IMR-90 (cell line): ENCODE measurements around the gene ATP11B. TPM values are rescaled to one million over a fixed set of nuclear protein-coding genes. Genes with fewer than 3 reads are reported as not detected.

Source experiments
- ATAC-seq: fragments of 200-7000 bp; cut with Tn5 transposase; 2 replicates; pipeline ENCODE4 v1.9.1; 2020; ENCODE audit warnings: low read depth, mild to moderate bottlenecking, moderate library complexity
- BruUV-seq: library from RNA; stranded (reverse); fragments of 400-500 nt; replicated peaks from 2 replicates; lab custom pipeline; 2021; lab: Mats Ljungman, UMichigan
- CTCF ChIA-PET: fragments of 300-600 bp; formaldehyde crosslinking; extraction: SDS; loops from one replicate; lab custom pipeline; 2021; ENCODE audit warnings: antibody characterized with exemption; lab: Yijun Ruan, JAX
- POLR2A ChIA-PET: fragments of 300-600 bp; sonication (Branson Sonifier 250); formaldehyde crosslinking; loops from one replicate; lab custom pipeline; 2022; ENCODE audit warnings: antibody characterized with exemption; ENCODE audit not compliant: unreplicated experiment; lab: Charles Lee
- DNase-seq: peaks from one replicate; pipeline ENCODE4 v3.0.0; 2013
- H2AFZ ChIP-seq: replicated peaks from 2 replicates; pipeline ENCODE3; 2013; ENCODE audit warnings: low read length, mild to moderate bottlenecking; ENCODE audit not compliant: poor library complexity
- H2AK5ac ChIP-seq: 2 replicates; pipeline ENCODE4 v1.6.1; 2013; ENCODE audit warnings: low read depth, low read length, inconsistent platforms
- H2AK9ac ChIP-seq: replicated peaks from 2 replicates; pipeline ENCODE3; 2013; ENCODE audit warnings: mild to moderate bottlenecking, low read depth, low read length, moderate library complexity; ENCODE audit not compliant: poor library complexity
- H2BK120ac ChIP-seq: 2 replicates; pipeline ENCODE4 v1.6.1; 2013; ENCODE audit warnings: low read depth, low read length, inconsistent platforms
- H2BK15ac ChIP-seq: 3 replicates; pipeline ENCODE4 v1.6.1; 2013; ENCODE audit warnings: low read depth, low read length, inconsistent platforms
- H2BK20ac ChIP-seq: 2 replicates; pipeline ENCODE4 v1.6.1; 2013; ENCODE audit warnings: low read depth, mild to moderate bottlenecking, inconsistent platforms, low read length, moderate library complexity
- H2BK5ac ChIP-seq: 2 replicates; pipeline ENCODE4 v1.6.1; 2013; ENCODE audit warnings: mild to moderate bottlenecking, low read depth, low read length, inconsistent platforms; ENCODE audit not compliant: poor library complexity, severe bottlenecking
- H3K14ac ChIP-seq: replicated peaks from 2 replicates; pipeline ENCODE4 v1.6.1; 2013; ENCODE audit warnings: low read depth, low read length, inconsistent platforms
- H3K18ac ChIP-seq: 2 replicates; pipeline ENCODE4 v1.6.1; 2013; ENCODE audit warnings: low read depth, low read length, control low read depth
- H3K23ac ChIP-seq: 2 replicates; pipeline ENCODE4 v1.6.1; 2013; ENCODE audit warnings: low read depth, low read length, inconsistent platforms
- H3K27ac ChIP-seq: 2 replicates; pipeline ENCODE4 v1.5.1; 2013; ENCODE audit warnings: mild to moderate bottlenecking, control low read depth, low read length; ENCODE audit not compliant: insufficient read depth
- H3K27me3 ChIP-seq: 2 replicates; pipeline ENCODE4 v1.6.1; 2013; ENCODE audit warnings: low read length; ENCODE audit not compliant: control insufficient read depth, insufficient read depth
- H3K36me3 ChIP-seq: 2 replicates; pipeline ENCODE4 v1.6.1; 2013; ENCODE audit warnings: low read length, mixed read lengths; ENCODE audit not compliant: control insufficient read depth, insufficient read depth
- H3K4ac ChIP-seq: 2 replicates; pipeline ENCODE4 v1.6.1; 2013; ENCODE audit warnings: low read depth, low read length, inconsistent platforms
- H3K4me1 ChIP-seq: 2 replicates; pipeline ENCODE4 v1.6.1; 2013; ENCODE audit warnings: low read length, mixed read lengths; ENCODE audit not compliant: control insufficient read depth, insufficient read depth
- H3K4me2 ChIP-seq: 2 replicates; pipeline ENCODE4 v1.6.1; 2013; ENCODE audit warnings: low read depth, mild to moderate bottlenecking, control low read depth, low read length, moderate library complexity
- H3K4me3 ChIP-seq: 2 replicates; pipeline ENCODE4 v1.5.1; 2013; ENCODE audit warnings: low read depth, mild to moderate bottlenecking, control low read depth, low read length, moderate library complexity; ENCODE audit not compliant: insufficient read depth
- H3K56ac ChIP-seq: 2 replicates; pipeline ENCODE4 v1.6.1; 2013; ENCODE audit warnings: low read length, inconsistent platforms; ENCODE audit not compliant: insufficient read depth; ENCODE audit errors: extremely low read depth
- H3K79me1 ChIP-seq, 2 experiments: 2 replicates each; pipeline ENCODE4 v1.6.1; 2013; ENCODE audit warnings: low read length in 2 of 2, inconsistent platforms in 1 of 2, low read depth in 1 of 2
- H3K9ac ChIP-seq: 2 replicates; pipeline ENCODE4 v1.6.1; 2013; ENCODE audit warnings: low read depth, low read length, control low read depth
- H3K9me1 ChIP-seq: 2 replicates; pipeline ENCODE4 v1.6.1; 2013; ENCODE audit warnings: low read length, inconsistent platforms; ENCODE audit not compliant: insufficient read depth
- H3K9me3 ChIP-seq: 2 replicates; pipeline ENCODE4 v1.6.1; 2013; ENCODE audit warnings: low read length; ENCODE audit not compliant: control insufficient read depth, insufficient read depth
- H4K20me1 ChIP-seq: 2 replicates; pipeline ENCODE4 v1.6.1; 2013; ENCODE audit warnings: low read length, inconsistent platforms; ENCODE audit not compliant: insufficient read depth
- H4K5ac ChIP-seq: 2 replicates; pipeline ENCODE4 v1.6.1; 2013; ENCODE audit warnings: mild to moderate bottlenecking, low read depth, low read length, control low read depth
- H4K8ac ChIP-seq, 2 experiments: 2 replicates each; pipeline ENCODE4 v1.6.1; 2013; ENCODE audit warnings: low read depth in 2 of 2, low read length in 2 of 2, control low read depth in 1 of 2, inconsistent platforms in 1 of 2
- H4K91ac ChIP-seq: 2 replicates; pipeline ENCODE4 v1.6.1; 2013; ENCODE audit warnings: low read depth, low read length, inconsistent platforms; ENCODE audit not compliant: insufficient read depth
- CEBPB ChIP-seq: IDR thresholded peaks from 2 replicates; pipeline ENCODE4 v1.6.1; 2012; ENCODE audit warnings: low read depth, low read length, improper control_type of control experiment
- CHD1 ChIP-seq: IDR thresholded peaks from 2 replicates; pipeline ENCODE4 v1.6.1; 2012; ENCODE audit warnings: low read depth, low read length, improper control_type of control experiment
- CTCF ChIP-seq: conservative IDR thresholded peaks from 2 replicates; pipeline ENCODE4 v1.5.1; 2012; ENCODE audit warnings: mild to moderate bottlenecking, low read depth, low read length, improper control_type of control experiment
- ELK1 ChIP-seq: fragments of 150-350 bp; IDR thresholded peaks from 2 replicates; pipeline ENCODE4 v1.6.1; 2016; ENCODE audit warnings: low read depth, mild to moderate bottlenecking, low read length, moderate library complexity, borderline replicate concordance
- FOS ChIP-seq: fragments of 150-350 bp; IDR thresholded peaks from 2 replicates; pipeline ENCODE4 v1.6.1; 2016; ENCODE audit warnings: low read depth, low read length
- MAFK ChIP-seq: IDR thresholded peaks from 2 replicates; pipeline ENCODE4 v1.6.1; 2012; ENCODE audit warnings: low read depth, low read length, improper control_type of control experiment
- MAZ ChIP-seq: IDR thresholded peaks from 2 replicates; pipeline ENCODE4 v1.6.1; 2012; ENCODE audit warnings: low read depth, mild to moderate bottlenecking, low read length, improper control_type of control experiment, moderate library complexity, borderline replicate concordance
- MXI1 ChIP-seq: IDR thresholded peaks from 2 replicates; pipeline ENCODE4 v1.6.1; 2012; ENCODE audit warnings: low read depth, mild to moderate bottlenecking, low read length, moderate library complexity, borderline replicate concordance
- POLR2A ChIP-seq: IDR thresholded peaks from 2 replicates; pipeline ENCODE4 v1.6.1; 2012; ENCODE audit warnings: mild to moderate bottlenecking, low read depth, low read length
- RAD21 ChIP-seq: IDR thresholded peaks from 2 replicates; pipeline ENCODE4 v1.6.1; 2012; ENCODE audit warnings: low read length, improper control_type of control experiment
- RFX5 ChIP-seq: IDR thresholded peaks from 2 replicates; pipeline ENCODE4 v1.8.0; 2012; ENCODE audit warnings: low read depth, mild to moderate bottlenecking, low read length, moderate library complexity
- SMC3 ChIP-seq: fragments of 150-350 bp; IDR thresholded peaks from 2 replicates; pipeline ENCODE4 v1.6.1; 2016; ENCODE audit warnings: low read depth, mild to moderate bottlenecking, antibody characterized with exemption, low read length, moderate library complexity
- USF2 ChIP-seq: fragments of 150-350 bp; IDR thresholded peaks from 2 replicates; pipeline ENCODE4 v1.6.1; 2017; ENCODE audit warnings: mild to moderate bottlenecking, antibody characterized with exemption, low read length, low read depth
- WGBS, 2 experiments: methylation state at CpG; one replicate each; pipeline versions ENCODE4 v1.1.5 to v1.1.7; 2013; ENCODE audit warnings: missing lambda C conversion rate in 2 of 2; ENCODE audit not compliant: insufficient read length in 1 of 2; ENCODE audit errors: extremely low coverage in 2 of 2; 5-methylcytosine and 5-hydroxymethylcytosine counted together
- dilution Hi-C: fragments of 300-500 bp; cut with HindIII; formaldehyde crosslinking; loops from one replicate; pipeline ENCODE4 v1.14.3; 2018; ENCODE audit warnings: low sequenced_read_pairs; ENCODE audit not compliant: unreplicated experiment
- in situ Hi-C: fragments of 300-500 bp; cut with MboI; formaldehyde crosslinking; loops from 3 replicates; pipeline ENCODE4 v1.14.3; 2019; ENCODE audit warnings: low sequenced_read_pairs, inconsistent platforms, mixed read lengths
- intact Hi-C: fragments of 100-400 bp; cut with micrococcal nuclease; formaldehyde crosslinking; loops from 2 replicates; pipeline ENCODE4 v1.10.0; 2022
- polyA plus RNA-seq, 3 experiments: library from polyadenylated mRNA; depleted of rRNA; stranded (reverse); fragments of >200 nt; gene quantifications; 2 replicates each; pipeline ENCODE4 v1.2.3, GENCODE V29; 2012; ENCODE audit warnings: low replicate concordance in 1 of 3
- total RNA-seq: library from RNA; depleted of rRNA; stranded (reverse); fragments of >200 nt; gene quantifications from 2 replicates; pipeline ENCODE4 v1.2.3, GENCODE V29; 2012

ATP11B gene
- total and polyA plus RNA-seq, 2 of the 4 experiments (the other 2 are of a cell fraction) = 10.0 to 39.6 TPM

GRCh38 chr3:182920515-182921084 lies 127.3 kb downstream of the ATP11B start:
- Histone ChIP-seq H3K18ac (no peak overlapping the region), H4K5ac (no peak overlapping the region), H2AK5ac (no peak overlapping the region), H2BK15ac (no peak overlapping the region), H4K8ac (no peak overlapping the region), H3K79me1 (no peaks in the 10 kb centered on the region), H4K20me1 (no peaks in the 10 kb centered on the region), H3K4me2 (no peak overlapping the region), H3K36me3 (0 out of 2 replicates have a peak, but pooled peaks cover 1% of the 10 kb centered on the region), H3K4ac (no peak overlapping the region), H4K91ac (no peak overlapping the region), H2BK120ac (no peak overlapping the region), H2AFZ (no peak overlapping the region), H3K23ac (no peak overlapping the region), H3K9me3 (no peaks in the 10 kb centered on the region), H2BK5ac (no peak overlapping the region), H3K56ac (no peak overlapping the region), H3K27me3 (no peaks in the 10 kb centered on the region), H2BK20ac (no peak overlapping the region), H3K4me3 (no peak overlapping the region), H3K9me1 (no peaks in the 10 kb centered on the region), H3K14ac (no peak overlapping the region), H3K9ac (no peak overlapping the region), H3K4me1 (no peaks in the 10 kb centered on the region), H3K27ac (no peak overlapping the region), H2AK9ac (no peak overlapping the region)
- TF ChIP-seq CTCF = no peak
- no peak for TF ChIP-seq RFX5
- TF ChIP-seq MAZ = no peak
- no peak for TF ChIP-seq RAD21
- TF ChIP-seq MXI1 = no peak
- TF ChIP-seq ELK1 = no peak
- no peak for TF ChIP-seq CEBPB
- no peak for TF ChIP-seq POLR2A
- TF ChIP-seq CHD1 = no peak
- no peak for TF ChIP-seq FOS
- no peak for TF ChIP-seq USF2
- no peak for TF ChIP-seq SMC3
- TF ChIP-seq MAFK = no peak
- ATAC-seq (no peak), DNase-seq (no peak)
- BruUV-seq = no TSS peak
- in situ Hi-C loops (loop anchor here (25.0 kb wide), 1 partner anchor 467 kb away; no protein-coding TSS in a partner anchor), dilution Hi-C loops (no loop called here), intact Hi-C loops (no loop called here)
- no CpG with 5 or more reads among the region's 9 CpGs for WGBS, 2 experiments
- ChIA-PET POLR2A (no interaction called here), CTCF (no interaction called here)
